Caco-2 (cell line): ENCODE results near the gene TTC39A. TPM values are rescaled to one million over a fixed set of nuclear protein-coding genes. Genes with fewer than 3 reads are reported as not detected.

Experiments used
- BruUV-seq: library from RNA; stranded (reverse); fragments of 400-500 nt; replicated peaks from 2 replicates; lab custom pipeline; 2021; lab: Mats Ljungman, UMichigan
- CTCF ChIA-PET: fragments of 300-600 bp; sonication (Branson Sonifier 250); formaldehyde crosslinking; loops from one replicate; lab custom pipeline; 2022; ENCODE audit warnings: antibody characterized with exemption; lab: Charles Lee
- POLR2A ChIA-PET: fragments of 300-600 bp; sonication (Branson Sonifier 250); formaldehyde crosslinking; loops from one replicate; lab custom pipeline; 2022; ENCODE audit warnings: antibody characterized with exemption; lab: Charles Lee
- DNase-seq, 2 experiments: peaks; one replicate each; pipeline versions ENCODE4 v3.0.0 to v3.0.0-alpha.2; 2020 to 2022
- H3K27me3 ChIP-seq: replicated peaks from 2 replicates; pipeline ENCODE4 v1.6.0; 2011; ENCODE audit warnings: low read length; ENCODE audit not compliant: control insufficient read depth, insufficient read depth
- H3K36me3 ChIP-seq: 2 replicates; pipeline ENCODE4 v1.5.1; 2011; ENCODE audit warnings: low read length; ENCODE audit not compliant: control insufficient read depth, insufficient read depth
- H3K4me1 ChIP-seq: fragments of 250-450 bp; sonication (Bioruptor Pico); 2 replicates; pipeline ENCODE4 v1.5.1; 2020; ENCODE audit warnings: mild to moderate bottlenecking
- H3K4me3 ChIP-seq: 2 replicates; pipeline ENCODE4 v1.5.1; 2011; ENCODE audit warnings: low read depth, mild to moderate bottlenecking, control low read depth, low read length
- H3K9me3 ChIP-seq: fragments of 250-450 bp; sonication (Bioruptor Pico); 2 replicates; pipeline ENCODE4 v1.5.1; 2020; ENCODE audit warnings: mild to moderate bottlenecking, moderate library complexity
- H3K27ac Mint-ChIP-seq: one replicate; pipeline ENCODE4 v1.8.0; 2022; ENCODE audit warnings: mixed read lengths; ENCODE audit not compliant: unreplicated experiment
- H3K27me3 Mint-ChIP-seq: one replicate; pipeline ENCODE4 v1.8.0; 2022; ENCODE audit warnings: mixed read lengths; ENCODE audit not compliant: insufficient read depth, unreplicated experiment
- H3K36me3 Mint-ChIP-seq: one replicate; pipeline ENCODE4 v1.8.0; 2022; ENCODE audit warnings: mild to moderate bottlenecking, mixed read lengths; ENCODE audit not compliant: insufficient read depth, unreplicated experiment
- H3K4me1 Mint-ChIP-seq: one replicate; pipeline ENCODE4 v1.8.0; 2022; ENCODE audit warnings: low read depth, mixed read lengths; ENCODE audit not compliant: unreplicated experiment
- H3K4me3 Mint-ChIP-seq: one replicate; pipeline ENCODE4 v1.8.0; 2022; ENCODE audit warnings: mild to moderate bottlenecking, moderate library complexity, mixed read lengths; ENCODE audit not compliant: unreplicated experiment
- H3K9me3 Mint-ChIP-seq: one replicate; pipeline ENCODE4 v1.8.0; 2022; ENCODE audit warnings: mixed read lengths; ENCODE audit not compliant: unreplicated experiment
- CTCF ChIP-seq, 2 experiments: fragments of 200-600 bp in 1 of 2; IDR thresholded peaks; 1 replicate in 1 of 2; 2 replicates in 1 of 2; pipeline versions ENCODE4 v1.5.1 to v1.8.0; 2011 to 2022; ENCODE audit warnings: antibody characterized with exemption in 1 of 2, control low read depth in 1 of 2, inconsistent platforms in 1 of 2, low read depth in 1 of 2, low read length in 1 of 2, mild to moderate bottlenecking in 1 of 2, moderate library complexity in 1 of 2; ENCODE audit not compliant: insufficient read depth in 1 of 2, severe bottlenecking in 1 of 2, unreplicated experiment in 1 of 2
- intact Hi-C: fragments of 100-400 bp; cut with micrococcal nuclease; formaldehyde crosslinking; loops from one replicate; pipeline ENCODE4 v1.10.0; 2022; ENCODE audit not compliant: unreplicated experiment
- total RNA-seq: library from RNA; stranded (reverse); gene quantifications from 2 replicates; pipeline ENCODE4 v1.2.3, GENCODE V29; 2022

TTC39A gene
- total RNA-seq, 1 experiment from 2014 or later: 21.0 TPM

GRCh38 chr1:51290489-51290847, 39.9 kb downstream of the TTC39A start:
- Histone ChIP-seq H3K9me3 (no peaks in the 10 kb centered on the region), H3K4me1 (no peaks in the 10 kb centered on the region), H3K36me3 (no peaks in the 10 kb centered on the region), H3K4me3 (no peak overlapping the region), H3K27me3 (no peaks in the 10 kb centered on the region)
- intact Hi-C loops: no loop called here
- Mint-ChIP-seq H3K36me3 (peaks cover 12% of the 10 kb centered on the region), H3K4me1 (no peaks in the 10 kb centered on the region), H3K4me3 (no peak overlapping the region), H3K9me3 (no peaks in the 10 kb centered on the region), H3K27ac (no peak overlapping the region), H3K27me3 (no peaks in the 10 kb centered on the region)
- TF ChIP-seq CTCF (IDR thresholded peaks at IDR 0.05; ENCODE audit: insufficient read depth in 1 of 2, low read depth in 1 of 2, low read length in 1 of 2, severe bottlenecking in 1 of 2, unreplicated experiment in 1 of 2): no peak
- CTCF ChIA-PET: no interaction called here
- no peak for DNase-seq
- BruUV-seq: no TSS peak
- POLR2A ChIA-PET: no interaction called here

GRCh38 chr1:51289676-51290488, 40.5 kb downstream of the TTC39A start:
- CTCF ChIA-PET: no interaction called here
- H3K4me3 Mint-ChIP-seq: no peak overlapping the region
- DNase-seq: no peak
- POLR2A ChIA-PET: no interaction called here
- peaks cover 10% of the 10 kb centered on the region for H3K36me3 Mint-ChIP-seq
- H3K9me3 Mint-ChIP-seq: no peaks in the 10 kb centered on the region
- H3K27ac Mint-ChIP-seq: no peak overlapping the region
- H3K4me1 ChIP-seq: no peaks in the 10 kb centered on the region
- no peaks in the 10 kb centered on the region for H3K9me3 ChIP-seq
- no peak for TF ChIP-seq CTCF (IDR thresholded peaks at IDR 0.05; ENCODE audit: insufficient read depth in 1 of 2, low read depth in 1 of 2, low read length in 1 of 2, severe bottlenecking in 1 of 2, unreplicated experiment in 1 of 2)
- H3K36me3 ChIP-seq: no peaks in the 10 kb centered on the region
- no peaks in the 10 kb centered on the region for H3K4me1 Mint-ChIP-seq
- no TSS peak for BruUV-seq
- no peaks in the 10 kb centered on the region for H3K27me3 Mint-ChIP-seq
- no peak overlapping the region for H3K4me3 ChIP-seq
- intact Hi-C loops: no loop called here
- no peaks in the 10 kb centered on the region for H3K27me3 ChIP-seq

- CTCF ChIA-PET: no interaction called here
- no peaks in the 10 kb centered on the region for H3K27me3 Mint-ChIP-seq
Measured at GRCh38 chr1:51288578-51288977, 41.8 kb downstream of the TTC39A start.

More at GRCh38 chr1:51288578-51288977, 41.8 kb downstream of the TTC39A start:
- Histone ChIP-seq H3K9me3 (no peaks in the 10 kb centered on the region), H3K4me1 (peaks cover 7% of the 10 kb centered on the region; the same call in 1 of the 2 replicates), H3K36me3 (no peaks in the 10 kb centered on the region), H3K27me3 (no peaks in the 10 kb centered on the region), H3K4me3 (no peak overlapping the region)
- intact Hi-C loops: no loop called here
- no TSS peak for BruUV-seq
- Mint-ChIP-seq H3K36me3 (peaks cover 10% of the 10 kb centered on the region), H3K27ac (no peak overlapping the region), H3K9me3 (no peaks in the 10 kb centered on the region), H3K4me3 (no peak overlapping the region), H3K4me1 (no peaks in the 10 kb centered on the region)
- POLR2A ChIA-PET: no interaction called here
- TF ChIP-seq CTCF (IDR thresholded peaks at IDR 0.05; ENCODE audit: insufficient read depth in 1 of 2, low read depth in 1 of 2, low read length in 1 of 2, severe bottlenecking in 1 of 2, unreplicated experiment in 1 of 2): no peak
- no peak for DNase-seq
